Neural cell (in vitro differentiated cells): Measurements from ENCODE around the gene PPM1H. TPM values are rescaled to one million over a fixed set of nuclear protein-coding genes. Genes with fewer than 3 reads are reported as not detected.

Experiments
- H2AFZ ChIP-seq: fragments of 200-600, 300-800 bp; sonication (generic), shearing (Covaris generic); 2 replicates; pipeline ENCODE4 v1.6.0; 2014; ENCODE audit warnings: low read depth, mild to moderate bottlenecking, antibody characterized with exemption, low read length, moderate library complexity
- H3F3A ChIP-seq: fragments of 200-600 bp; shearing (Covaris generic); 2 replicates; pipeline ENCODE4 v1.6.1; 2016; ENCODE audit warnings: mild to moderate bottlenecking, moderate library complexity, mixed read lengths, antibody characterized with exemption, low read length; ENCODE audit not compliant: insufficient read depth, poor library complexity, severe bottlenecking
- H3K27ac ChIP-seq: fragments of 200-600, 300-800 bp; sonication (generic), shearing (Covaris generic); 2 replicates; pipeline ENCODE4 v1.5.1; 2014; ENCODE audit warnings: mild to moderate bottlenecking, low read length, moderate library complexity
- H3K27me3 ChIP-seq: fragments of 300-800, 200-600 bp; sonication (generic), shearing (Covaris generic); 2 replicates; pipeline ENCODE4 v1.6.0; 2014; ENCODE audit warnings: mild to moderate bottlenecking, low read depth, low read length, moderate library complexity; ENCODE audit not compliant: insufficient read depth
- H3K36me3 ChIP-seq: fragments of 300-800, 200-600 bp; sonication (generic), shearing (Covaris generic); 2 replicates; pipeline ENCODE4 v1.5.1; 2014; ENCODE audit warnings: mild to moderate bottlenecking, antibody characterized with exemption, low read length, moderate library complexity; ENCODE audit not compliant: insufficient read depth
- H3K4me2 ChIP-seq: fragments of 300-800, 200-600 bp; sonication (generic), shearing (Covaris generic); 2 replicates; pipeline ENCODE4 v1.6.0; 2014; ENCODE audit warnings: mild to moderate bottlenecking, low read length
- H3K4me3 ChIP-seq: fragments of 300-800, 200-600 bp; sonication (generic), shearing (Covaris generic); 2 replicates; pipeline ENCODE4 v1.5.1; 2014; ENCODE audit warnings: mild to moderate bottlenecking, low read length, moderate library complexity
- H3K79me2 ChIP-seq: fragments of 200-600 bp; shearing (Covaris generic); replicated peaks from 2 replicates; pipeline ENCODE4 v1.6.0; 2014; ENCODE audit warnings: mild to moderate bottlenecking, low read length, moderate library complexity; ENCODE audit not compliant: insufficient read depth
- H3K9ac ChIP-seq: fragments of 300-800, 200-600 bp; sonication (generic), shearing (Covaris generic); 2 replicates; pipeline ENCODE4 v1.6.1; 2016; ENCODE audit warnings: mild to moderate bottlenecking, low read length, mixed read lengths
- H3K9me2 ChIP-seq: fragments of 200-600 bp; shearing (Covaris generic); 2 replicates; pipeline ENCODE4 v1.6.1; 2016; ENCODE audit warnings: mild to moderate bottlenecking, low read length, mixed read lengths; ENCODE audit not compliant: insufficient read depth
- H3K9me3 ChIP-seq: fragments of 200-600, 300-800 bp; sonication (generic), shearing (Covaris generic); 2 replicates; pipeline ENCODE4 v1.6.1; 2016; ENCODE audit warnings: mild to moderate bottlenecking, mixed run types, low read length, moderate library complexity, mixed read lengths
- H4K20me1 ChIP-seq: fragments of 200-600 bp; shearing (Covaris generic); 2 replicates; pipeline ENCODE4 v1.6.1; 2016; ENCODE audit warnings: mild to moderate bottlenecking, mixed run types; ENCODE audit not compliant: insufficient read depth
- CTCF ChIP-seq: fragments of 450-650 bp; IDR thresholded peaks from 2 replicates; pipeline ENCODE4 v1.5.1; 2014; ENCODE audit warnings: antibody characterized with exemption, mild to moderate bottlenecking, moderate library complexity; ENCODE audit not compliant: poor library complexity, severe bottlenecking
- EP300 ChIP-seq: fragments of 450-650 bp; conservative IDR thresholded peaks from 2 replicates; pipeline ENCODE4 v1.6.1; 2014; ENCODE audit warnings: antibody characterized with exemption, mild to moderate bottlenecking, moderate library complexity; ENCODE audit not compliant: poor library complexity, severe bottlenecking
- EZH2 ChIP-seq: fragments of 200-600, 300-800 bp; shearing (Covaris generic), sonication (generic); IDR thresholded peaks from 2 replicates; pipeline ENCODE4 v1.6.1; 2014; ENCODE audit warnings: antibody characterized with exemption, low read length, borderline replicate concordance, mild to moderate bottlenecking; ENCODE audit not compliant: insufficient read depth, poor library complexity, severe bottlenecking
- MXI1 ChIP-seq: fragments of 450-650 bp; conservative IDR thresholded peaks from 2 replicates; pipeline ENCODE4 v1.6.1; 2014; ENCODE audit warnings: antibody characterized with exemption, mild to moderate bottlenecking; ENCODE audit not compliant: poor library complexity, severe bottlenecking
- POLR2AphosphoS5 ChIP-seq: IDR thresholded peaks from 2 replicates; pipeline ENCODE4 v1.6.1; 2012
- RAD21 ChIP-seq: fragments of 450-650 bp; conservative IDR thresholded peaks from 2 replicates; pipeline ENCODE4 v1.6.1; 2014; ENCODE audit warnings: antibody characterized with exemption, mild to moderate bottlenecking, moderate library complexity
- REST ChIP-seq: IDR thresholded peaks from 2 replicates; pipeline ENCODE4 v1.6.1; 2012; ENCODE audit warnings: borderline replicate concordance
- SMC3 ChIP-seq: fragments of 450-650 bp; conservative IDR thresholded peaks from 2 replicates; pipeline ENCODE4 v1.6.1; 2014; ENCODE audit warnings: antibody characterized with exemption, mild to moderate bottlenecking, moderate library complexity; ENCODE audit not compliant: poor library complexity
- TAF1 ChIP-seq: IDR thresholded peaks from 2 replicates; pipeline ENCODE4 v1.6.1; 2012; ENCODE audit warnings: low read depth
- polyA plus RNA-seq: library from polyadenylated mRNA; depleted of rRNA; stranded (reverse); fragments of >200 nt; gene quantifications from 2 replicates; pipeline ENCODE4 v1.2.3, GENCODE V29; 2014

PPM1H gene
- polyA plus RNA-seq, 1 donor from 2014 or later = 3.9 TPM

GRCh38 chr12:62868820-62869219 is 66.1 kb downstream of the PPM1H start (continued):
- no peak for TF ChIP-seq SMC3
- no peak for TF ChIP-seq EP300
- no peak for TF ChIP-seq MXI1

GRCh38 chr12:62866451-62867082 is 68.4 kb downstream of the PPM1H start:
- Histone ChIP-seq H3K4me3 (no peak overlapping the region), H3K36me3 (no peaks in the 10 kb centered on the region), H3K27ac (no peak overlapping the region), H4K20me1 (no peaks in the 10 kb centered on the region), H3K9me3 (no peaks in the 10 kb centered on the region), H3K27me3 (no peaks in the 10 kb centered on the region), H3K9me2 (no peaks in the 10 kb centered on the region), H3K79me2 (no peaks in the 10 kb centered on the region), H3K4me2 (no peak overlapping the region), H3K9ac (no peak overlapping the region), H3F3A (no peaks in the 10 kb centered on the region), H2AFZ (no peak overlapping the region)
- TF ChIP-seq TAF1 (no peak), REST (no peak), CTCF (no peak), EP300 (no peak), EZH2 (no peak), SMC3 (no peak), MXI1 (no peak), RAD21 (no peak), POLR2AphosphoS5 (no peak)

GRCh38 chr12:62865937-62866336 is 69.0 kb downstream of the PPM1H start:
- no peak overlapping the region for H3K9ac ChIP-seq
- no peak overlapping the region for H3K27ac ChIP-seq
- H4K20me1 ChIP-seq = no peaks in the 10 kb centered on the region
- no peak overlapping the region for H3K4me3 ChIP-seq
- no peak overlapping the region for H2AFZ ChIP-seq
- no peak for TF ChIP-seq CTCF
- TF ChIP-seq EP300 = no peak
- no peak for TF ChIP-seq TAF1
- no peak overlapping the region for H3K4me2 ChIP-seq
- H3K9me2 ChIP-seq = no peaks in the 10 kb centered on the region
- H3K9me3 ChIP-seq = no peaks in the 10 kb centered on the region
- H3K27me3 ChIP-seq = no peaks in the 10 kb centered on the region
- no peaks in the 10 kb centered on the region for H3K79me2 ChIP-seq
- H3F3A ChIP-seq = no peaks in the 10 kb centered on the region
- H3K36me3 ChIP-seq = no peaks in the 10 kb centered on the region
